ENCODE results near the gene SF3A1. TPM values are rescaled to one million over a fixed set of nuclear protein-coding genes. Genes with fewer than 3 reads are reported as not detected.

Gene SF3A1
- polyA plus RNA-seq, 1 donor = 69.4 TPM

DNA sequence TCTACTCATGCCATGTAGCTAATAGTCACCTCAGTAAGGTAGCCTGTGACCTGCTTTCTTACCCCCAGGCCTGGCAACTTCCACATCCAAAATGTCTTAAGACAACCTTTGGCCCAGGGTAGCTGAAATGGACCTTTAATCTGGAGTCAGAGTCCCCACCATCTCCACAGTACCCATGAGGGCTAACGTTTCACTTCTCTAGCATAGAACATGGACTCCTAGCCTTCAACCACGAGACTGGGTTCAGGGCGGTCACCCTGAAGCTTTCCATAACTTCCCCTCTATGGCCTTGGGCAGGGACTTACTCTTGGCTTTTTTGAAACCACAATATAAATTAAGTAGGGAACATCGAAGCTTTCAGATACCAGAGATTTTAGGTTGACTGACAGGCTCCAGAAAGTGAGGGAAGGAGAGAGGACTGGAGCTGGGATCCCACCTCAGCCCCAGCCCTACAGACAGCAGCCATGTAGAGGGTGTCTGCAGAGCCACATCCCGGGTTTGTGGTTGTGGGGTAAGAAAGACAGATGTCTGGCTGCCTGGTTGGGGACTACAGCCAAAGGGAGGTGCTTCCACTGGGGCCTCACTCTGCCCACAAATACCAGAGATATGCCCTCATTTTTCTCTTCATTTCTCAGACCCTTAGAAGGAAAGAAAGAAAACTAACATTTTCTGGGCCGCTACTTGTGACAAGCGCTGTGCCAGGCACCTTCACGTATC is 32.5 kb downstream of the SF3A1 start:
- DNase-seq (ENCODE audit: low read depth) = no peak

DNA sequence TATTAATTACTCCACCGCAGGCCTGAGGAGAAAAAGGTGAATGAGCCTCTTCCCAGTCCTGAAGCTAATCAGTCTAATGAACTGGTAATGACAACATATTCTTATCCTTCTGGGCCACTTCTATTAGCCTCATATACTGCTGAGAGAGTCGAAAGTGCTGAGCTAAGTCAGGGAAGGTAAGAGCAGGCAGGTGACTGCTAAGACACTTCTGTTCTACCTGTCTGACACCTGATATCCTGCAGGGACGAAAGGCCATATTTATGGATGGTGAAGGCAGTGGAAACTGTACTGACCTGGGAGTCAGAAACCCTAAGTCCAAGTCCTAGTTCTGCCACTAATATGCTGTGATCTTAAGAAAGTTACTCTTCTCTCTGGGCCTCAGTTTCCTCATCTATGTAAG is 33.4 kb downstream of the SF3A1 start:
- no peak for DNase-seq (ENCODE audit: low read depth)

DNA sequence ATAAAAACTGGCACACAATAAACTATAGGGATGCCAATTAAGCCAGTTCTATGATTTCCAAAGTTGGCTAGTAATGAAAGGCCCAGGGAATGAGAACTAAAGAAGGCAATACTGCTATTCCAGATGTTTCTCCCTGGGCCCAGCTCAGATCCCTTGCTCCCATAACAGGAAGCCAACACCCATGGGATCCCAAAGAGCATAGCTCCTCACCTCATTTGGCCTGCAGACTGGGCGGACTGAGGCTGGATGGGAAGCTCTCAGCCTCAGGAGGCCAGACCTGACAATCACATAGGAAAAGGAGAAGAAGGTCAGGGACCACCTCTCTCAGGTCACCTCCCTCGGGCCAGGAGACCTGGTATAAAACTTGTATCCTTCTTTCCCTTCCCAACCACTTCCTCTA is 35.2 kb downstream of the SF3A1 start:
- DNase-seq (ENCODE audit: low read depth) = no peak

- DNase-seq (ENCODE audit: low read depth) = no peak
Observed at GRCh38 chr22:30320021-30320556, 36.6 kb downstream of the SF3A1 start.

- no peak for DNase-seq (ENCODE audit: low read depth)
Observed at GRCh38 chr22:30318799-30319419, 37.8 kb downstream of the SF3A1 start.

DNA sequence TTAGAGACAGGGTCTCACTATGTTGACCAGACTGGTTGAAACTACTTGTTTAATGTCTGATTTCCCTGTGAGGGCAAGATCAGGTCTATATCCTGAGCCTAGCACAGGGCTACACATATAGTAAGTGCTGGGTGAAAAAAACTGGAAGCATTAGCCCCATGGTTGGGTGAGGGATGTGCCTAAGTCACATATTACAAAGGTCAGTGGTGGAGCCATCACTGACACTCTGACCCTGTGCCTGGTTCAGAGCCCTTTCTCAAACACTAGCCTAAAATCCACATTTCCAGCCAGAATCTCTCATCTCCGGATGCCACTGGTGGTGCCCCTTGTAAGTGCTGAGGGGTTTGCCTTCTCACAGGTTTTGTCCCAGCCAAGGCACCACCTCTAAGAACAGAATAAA is 38.9 kb downstream of the SF3A1 start:
- no peak for DNase-seq (ENCODE audit: low read depth)

DNA sequence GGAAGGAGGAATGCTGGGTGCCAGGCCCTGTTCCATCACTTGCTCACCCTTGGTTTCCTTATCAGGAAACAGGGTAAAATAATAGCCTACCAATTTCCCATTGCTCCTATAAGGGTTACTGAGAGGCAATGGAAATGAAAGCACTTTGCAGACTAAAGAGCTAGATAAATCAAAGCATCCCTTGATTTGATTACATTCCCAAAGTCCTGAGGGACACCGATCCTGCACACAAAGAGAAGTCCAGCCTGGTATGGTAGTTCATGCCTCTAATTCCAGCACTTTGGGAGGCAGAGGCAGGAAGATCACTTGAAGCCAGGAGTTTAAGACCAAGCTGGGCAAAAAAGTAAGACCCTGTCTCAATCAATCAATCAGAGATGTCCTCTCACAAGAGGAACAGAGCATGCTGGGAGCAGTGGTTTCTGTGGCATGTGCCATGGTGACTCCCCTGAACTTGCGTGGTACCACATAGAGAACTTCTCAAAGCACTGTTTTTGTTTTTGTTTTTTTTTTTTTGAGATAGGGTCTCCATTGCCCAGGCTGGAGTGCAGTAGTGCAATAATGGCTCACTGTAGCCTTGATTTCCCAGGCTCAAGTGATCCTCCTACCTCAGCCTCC is 40.6 kb downstream of the SF3A1 start:
- no peak for DNase-seq (ENCODE audit: low read depth)

DNA sequence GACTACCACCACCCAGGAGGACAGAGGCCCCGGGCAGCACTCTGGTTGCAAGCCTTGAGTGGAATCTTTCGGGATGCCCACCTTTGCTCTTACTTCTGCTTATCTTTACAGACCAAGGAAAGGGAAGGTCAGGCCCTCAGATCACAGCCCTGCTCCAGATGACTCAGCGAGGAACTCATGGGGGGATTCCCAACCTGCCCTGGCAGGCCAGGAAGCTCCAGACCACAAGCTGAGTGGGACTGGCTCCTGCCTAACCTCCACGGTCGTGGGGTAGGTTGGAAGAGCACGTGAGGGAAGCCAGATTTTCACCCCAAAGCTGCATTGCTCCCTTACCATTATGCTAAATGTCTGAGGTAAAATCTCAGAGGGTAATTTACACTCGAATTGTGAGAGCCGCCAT is 41.8 kb downstream of the SF3A1 start:
- no peak for DNase-seq (ENCODE audit: low read depth)

DNA sequence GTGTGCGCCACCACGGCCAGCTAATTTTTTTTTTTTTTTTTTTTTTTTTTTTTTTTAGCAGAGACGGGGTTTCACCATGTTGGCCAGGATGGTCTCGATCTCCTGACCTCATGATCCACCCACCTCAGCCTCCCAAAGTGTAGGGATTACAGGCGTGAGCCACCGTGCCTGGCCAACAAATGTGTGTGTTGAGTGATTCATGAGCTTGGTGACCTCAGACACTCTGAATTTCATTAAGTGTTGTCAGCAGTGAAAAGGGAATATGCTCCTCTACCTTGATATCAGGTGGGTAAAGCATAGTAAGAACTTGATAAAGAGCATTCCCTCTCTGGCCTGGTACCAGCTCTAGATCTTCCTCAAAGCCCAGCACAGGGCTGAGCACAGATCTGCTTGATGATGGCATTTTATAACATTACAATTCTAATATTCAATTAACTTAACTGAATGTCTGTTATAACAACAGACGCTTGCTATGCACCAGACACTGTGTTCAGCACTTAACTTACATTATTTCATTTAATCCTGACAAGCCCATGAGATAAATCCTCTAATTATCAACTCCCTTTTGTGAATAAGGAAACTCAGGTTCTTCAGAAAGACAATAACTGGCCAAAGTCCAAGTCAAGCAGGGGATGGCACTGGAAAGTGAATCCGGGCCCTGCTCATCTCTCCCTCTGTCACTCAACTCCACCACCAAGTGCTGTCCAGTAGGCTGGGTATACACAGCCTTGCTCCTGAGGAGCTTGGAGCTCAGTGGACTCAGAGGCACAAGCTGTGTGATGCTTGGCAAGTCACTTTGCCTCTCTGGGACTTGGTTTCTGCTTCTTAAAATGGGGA is 42.9 kb downstream of the SF3A1 start:
- no peak for DNase-seq (ENCODE audit: low read depth)

- no peak for DNase-seq (ENCODE audit: low read depth)
Observed at GRCh38 chr22:30312053-30312452, 44.6 kb downstream of the SF3A1 start.

DNA sequence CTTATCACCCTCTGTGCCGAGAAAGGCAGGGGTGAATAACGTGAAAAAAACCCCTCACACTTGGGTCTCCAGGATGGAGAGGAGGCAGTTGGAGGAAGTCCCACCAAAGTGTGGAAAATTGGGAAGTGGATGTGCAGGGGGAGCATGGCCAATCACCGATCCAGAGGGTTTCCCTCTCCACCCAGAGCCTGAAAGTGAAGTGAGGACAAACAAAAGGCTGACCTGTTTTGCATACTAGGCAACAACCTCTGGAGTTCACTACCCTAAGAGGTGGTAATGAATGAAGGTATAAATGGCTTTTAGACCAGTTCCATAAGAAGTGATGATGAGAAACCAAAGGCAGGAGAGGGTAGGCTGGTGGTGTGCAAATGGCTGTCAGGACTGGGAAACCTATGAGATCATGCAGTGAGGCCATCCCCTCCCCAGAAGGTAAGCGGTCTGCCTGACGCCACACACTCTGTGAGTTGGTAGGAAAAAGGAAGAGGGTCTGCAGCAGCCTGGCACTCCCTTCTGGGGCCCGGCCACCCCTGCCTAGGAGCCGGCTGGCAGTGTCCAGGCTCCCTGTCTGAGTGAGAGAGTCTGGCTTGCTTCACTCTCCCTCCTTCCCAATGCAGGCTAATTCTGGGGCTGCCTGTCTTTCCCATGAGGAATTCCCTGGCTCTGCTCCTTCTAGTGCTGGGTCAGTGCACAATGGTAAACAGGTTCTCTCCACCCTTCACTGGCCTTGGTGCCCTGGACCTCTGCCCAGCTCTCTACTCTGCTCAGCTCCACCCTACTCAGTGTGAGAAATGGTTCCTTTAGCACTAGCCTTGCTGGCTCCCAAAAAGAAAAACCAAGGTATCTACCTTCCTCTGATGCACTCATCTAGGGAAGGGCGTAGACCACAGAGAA is 45.6 kb downstream of the SF3A1 start:
- no peak for DNase-seq (ENCODE audit: low read depth)

- DNase-seq (ENCODE audit: low read depth) = no peak
Observed at GRCh38 chr22:30309951-30310741, 46.5 kb downstream of the SF3A1 start.

- DNase-seq (ENCODE audit: low read depth) = no peak
Observed at GRCh38 chr22:30308518-30309230, 48.0 kb downstream of the SF3A1 start.

GRCh38 chr22:30308093-30308492 is 48.6 kb downstream of the SF3A1 start:
- no peak for DNase-seq (ENCODE audit: low read depth)

- no peak for DNase-seq (ENCODE audit: low read depth)
Observed at GRCh38 chr22:30307041-30307574, 49.6 kb downstream of the SF3A1 start.

GRCh38 chr22:30306627-30307011 is 50.1 kb downstream of the SF3A1 start:
- no peak for DNase-seq (ENCODE audit: low read depth)

DNA sequence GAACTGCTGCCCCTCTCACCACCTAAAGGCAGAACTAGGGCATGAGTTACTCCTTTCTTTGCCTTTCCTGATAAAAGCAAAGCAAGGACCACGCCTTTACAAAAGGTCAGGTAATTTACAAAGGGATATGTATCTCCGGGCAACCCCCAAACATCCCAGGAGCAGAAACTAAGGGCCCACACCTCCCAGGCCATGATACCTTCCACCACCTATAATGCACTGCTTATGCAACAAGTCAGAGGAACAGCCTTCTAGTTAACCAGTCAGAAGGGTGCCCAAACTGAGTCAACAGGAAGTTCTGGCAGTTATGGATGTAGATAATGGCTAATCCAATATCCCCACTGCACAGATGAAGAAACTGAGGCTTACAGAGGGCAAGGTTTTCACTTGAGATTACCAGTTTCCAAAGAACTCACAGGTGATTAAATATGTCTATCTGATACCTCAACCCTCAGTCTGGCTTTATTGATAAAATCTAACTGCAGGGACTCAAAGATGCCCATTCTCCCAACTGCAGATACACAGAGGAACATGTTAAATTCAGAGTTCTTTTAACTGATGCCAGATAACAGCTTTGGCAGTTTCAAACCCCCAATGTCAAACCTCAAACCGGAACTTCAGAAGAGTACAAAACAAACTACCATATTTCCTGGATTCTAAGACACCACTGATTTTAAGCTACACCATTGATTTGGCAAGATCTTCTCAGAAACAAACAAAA is 50.6 kb downstream of the SF3A1 start:
- no peak for DNase-seq (ENCODE audit: low read depth)

- no peak for DNase-seq (ENCODE audit: low read depth)
Observed at GRCh38 chr22:30305519-30305905, 51.2 kb downstream of the SF3A1 start.
